HL-60/S4 treated with phorbol 12-myristate 13-acetate at 8.2 ng/mL for 4 days and 3 days (cell line): Measurements from ENCODE around the gene USP5.

Experiments
- in situ Hi-C: fragments of 300-500 bp; cut with MboI; formaldehyde crosslinking; loops from 2 replicates; pipeline ENCODE4 v1.15.0; 2022; ENCODE audit warnings: low sequenced_read_pairs

The USP5 gene

GRCh38 chr12:6825398-6826124 is 26.4 kb upstream of the USP5 start:
- in situ Hi-C loops, result loop anchor here (10.0 kb wide), 1 partner anchor 71 kb away; the partner anchor contains the start of gene MLF2

DNA sequence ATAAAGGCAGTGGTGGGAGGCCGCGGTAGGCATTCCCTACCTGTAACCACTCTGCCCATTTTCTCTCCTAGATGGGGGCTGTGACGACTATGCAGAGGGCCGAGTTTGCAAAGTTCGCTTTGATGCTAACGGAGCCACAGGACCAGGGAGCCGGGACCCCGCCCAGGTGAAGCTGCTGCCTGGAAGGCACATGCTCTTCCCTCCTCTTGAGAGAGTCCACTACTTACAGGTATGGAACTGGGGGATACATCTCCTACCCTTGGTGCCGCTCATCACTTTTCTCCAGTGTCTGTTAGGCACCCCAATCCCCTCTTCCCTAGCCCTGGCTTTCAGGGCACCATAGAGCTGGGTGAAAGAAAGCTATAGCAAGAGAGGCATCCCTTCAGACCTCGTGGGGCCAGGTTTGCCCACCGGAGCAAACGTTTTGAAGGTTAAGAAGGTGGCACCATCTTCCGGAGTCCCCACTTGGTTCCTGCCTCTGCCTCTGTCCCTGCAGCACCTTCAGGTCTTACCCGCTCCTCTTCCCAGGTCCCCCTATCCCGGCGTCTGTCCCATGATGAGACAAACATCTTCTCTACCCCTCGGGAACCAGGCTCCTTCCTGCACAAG is 25.7 kb upstream of the USP5 start:
- in situ Hi-C loops, result loop anchor here (10.0 kb wide), 1 partner anchor 71 kb away; the partner anchor contains the start of gene MLF2

GRCh38 chr12:6826734-6827436 is 25.1 kb upstream of the USP5 start:
- in situ Hi-C loops, result loop anchor here (10.0 kb wide), 1 partner anchor 72 kb away; the partner anchor contains the start of gene MLF2

- in situ Hi-C loops, result loop anchor here (10.0 kb wide), 1 partner anchor 73 kb away; the partner anchor contains the start of gene MLF2
These were observed 24.5 kb upstream of the USP5 start for GRCh38 chr12:6827437-6827911.

- in situ Hi-C loops, result loop anchor here (10.0 kb wide), 1 partner anchor 73 kb away; the partner anchor contains the start of gene MLF2
These were observed 23.8 kb upstream of the USP5 start, which contains the start of gene P3H3 for GRCh38 chr12:6827982-6828780. Gene P3H3, plus strand, starts transcription at chr12:6828407. Its CDS starts 34 bp downstream, at chr12:6828441.

DNA sequence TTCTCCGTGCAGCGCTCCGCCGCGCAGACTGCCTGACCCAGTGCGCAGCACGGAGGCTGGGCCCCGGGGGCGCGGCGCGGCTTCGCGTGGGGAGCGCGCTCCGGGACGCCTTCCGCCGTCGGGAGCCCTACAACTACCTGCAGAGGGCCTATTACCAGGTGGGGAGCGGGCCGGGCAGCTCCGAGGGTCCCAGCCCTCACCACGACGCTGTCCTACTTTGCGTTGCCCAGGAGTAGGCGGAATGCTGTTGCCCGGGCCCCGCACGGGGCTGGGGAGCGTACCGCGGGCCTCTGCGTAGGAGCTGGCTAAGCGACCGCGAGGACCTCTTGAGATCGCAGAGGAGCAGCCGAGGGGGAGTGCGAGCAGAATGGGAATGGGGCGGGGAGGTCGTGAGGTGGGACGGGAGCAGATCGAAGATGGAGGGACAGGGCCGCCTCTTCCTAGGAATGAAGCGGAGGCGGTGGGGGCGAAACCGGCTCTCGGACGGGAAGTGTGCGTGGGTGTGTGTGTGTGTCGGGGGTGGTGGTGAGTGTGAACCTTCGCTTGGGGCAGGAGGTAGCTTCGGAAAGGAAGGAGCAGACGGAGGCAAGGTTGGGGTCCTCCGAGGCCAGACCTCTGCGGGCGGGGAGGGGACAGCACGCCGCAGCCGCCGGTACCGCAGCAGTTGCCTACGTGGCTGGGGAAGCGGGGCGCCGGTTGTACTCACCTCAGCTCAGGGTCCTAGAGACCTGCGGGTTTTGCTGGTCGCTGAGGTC is 23.0 kb upstream of the USP5 start:
- in situ Hi-C loops, result loop anchor here (10.0 kb wide), 1 partner anchor 74 kb away; the partner anchor contains the start of gene MLF2

GRCh38 chr12:6829536-6830220 is 22.3 kb upstream of the USP5 start:
- in situ Hi-C loops, result loop anchor here (10.0 kb wide), 1 partner anchor 75 kb away; the partner anchor contains the start of gene MLF2

DNA sequence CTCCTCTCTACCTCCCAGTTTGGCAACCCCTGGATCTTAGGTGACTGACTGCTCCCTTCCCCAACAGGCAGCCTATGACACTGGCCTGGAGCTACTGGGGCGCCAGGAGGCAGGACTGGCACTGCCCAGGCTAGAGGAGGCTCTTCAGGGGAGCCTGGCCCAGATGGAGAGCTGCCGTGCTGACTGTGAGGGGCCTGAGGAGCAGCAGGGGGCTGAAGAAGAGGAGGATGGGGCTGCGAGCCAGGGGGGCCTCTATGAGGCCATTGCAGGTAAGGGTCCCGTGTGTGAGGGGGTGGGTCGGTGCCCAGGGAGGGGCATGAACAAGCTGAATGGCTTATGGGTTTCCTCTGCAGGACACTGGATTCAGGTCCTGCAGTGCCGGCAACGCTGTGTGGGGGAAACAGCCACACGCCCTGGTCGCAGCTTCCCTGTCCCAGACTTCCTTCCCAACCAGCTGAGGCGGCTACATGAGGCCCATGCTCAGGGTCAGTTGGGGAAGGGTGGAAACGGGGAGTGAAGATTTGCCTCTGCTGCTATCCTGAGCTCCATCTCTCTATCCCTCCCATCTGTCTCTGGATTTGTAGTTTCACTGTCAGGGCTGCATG is 21.6 kb upstream of the USP5 start:
- in situ Hi-C loops, result no loop called here

DNA sequence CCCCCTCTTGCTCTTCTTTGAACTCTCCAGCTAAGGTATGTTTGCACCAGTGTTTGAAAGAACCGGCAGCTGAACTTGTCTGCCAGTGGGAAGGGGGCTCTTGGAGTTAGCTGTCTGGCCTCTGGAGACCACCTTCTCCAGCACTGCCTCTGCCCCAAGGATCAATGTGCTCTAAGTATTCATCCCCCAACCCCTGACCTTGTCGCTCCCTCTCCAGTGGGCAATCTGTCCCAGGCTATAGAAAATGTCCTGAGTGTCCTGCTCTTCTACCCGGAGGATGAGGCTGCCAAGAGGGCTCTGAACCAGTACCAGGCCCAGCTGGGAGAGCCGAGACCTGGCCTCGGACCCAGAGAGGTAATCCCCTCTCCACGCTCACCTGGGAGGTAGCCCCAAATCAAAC is 21.0 kb upstream of the USP5 start:
- in situ Hi-C loops, result no loop called here

- in situ Hi-C loops, result no loop called here
These were observed 20.4 kb upstream of the USP5 start for GRCh38 chr12:6831450-6831995.

GRCh38 chr12:6832125-6832524 is 19.8 kb upstream of the USP5 start:
- in situ Hi-C loops, result no loop called here

- in situ Hi-C loops, result no loop called here
These were observed 18.6 kb upstream of the USP5 start for GRCh38 chr12:6833189-6833890.

DNA sequence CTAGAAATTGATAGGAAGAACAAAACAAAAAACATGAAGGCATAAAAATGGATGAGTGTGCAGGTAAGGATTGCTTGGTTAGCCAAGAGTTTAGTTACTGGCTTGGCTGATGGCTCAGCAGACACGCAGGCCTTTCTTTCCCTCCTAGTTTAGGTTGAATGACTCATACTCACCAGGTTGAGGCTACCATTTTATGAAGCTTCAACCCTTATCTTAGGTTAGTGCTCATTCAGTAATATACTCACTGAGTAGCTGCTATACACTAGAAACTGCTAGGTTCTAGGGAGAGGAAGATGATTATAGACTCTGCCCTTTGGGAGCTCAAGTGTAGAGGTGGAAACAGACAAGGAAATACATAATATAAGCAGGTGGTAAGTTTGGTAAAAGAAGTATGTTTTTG is 17.7 kb upstream of the USP5 start:
- in situ Hi-C loops, result no loop called here

- in situ Hi-C loops, result no loop called here
These were observed 17.1 kb upstream of the USP5 start for GRCh38 chr12:6834873-6835272.

GRCh38 chr12:6836851-6837250 is 15.1 kb upstream of the USP5 start:
- in situ Hi-C loops, result no loop called here

- in situ Hi-C loops, result no loop called here
These were observed 14.4 kb upstream of the USP5 start for GRCh38 chr12:6837370-6838060.

DNA sequence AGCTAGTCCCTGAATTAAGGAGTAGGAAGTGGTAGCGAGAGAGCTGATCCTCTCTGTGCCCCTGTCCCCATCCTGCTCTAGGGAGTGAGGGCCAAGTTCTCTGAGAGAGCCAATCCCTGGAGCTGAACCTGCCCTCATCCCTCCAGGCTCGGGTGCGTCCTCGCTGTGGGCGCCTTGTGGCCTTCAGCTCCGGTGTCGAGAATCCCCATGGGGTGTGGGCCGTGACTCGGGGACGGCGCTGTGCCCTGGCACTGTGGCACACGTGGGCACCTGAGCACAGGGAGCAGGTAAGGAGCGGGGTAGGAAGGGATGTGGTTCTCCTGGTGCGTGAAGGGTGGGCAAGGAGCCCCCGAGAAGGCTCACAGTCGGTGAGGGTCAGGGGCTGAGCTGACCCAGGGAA is 13.1 kb upstream of the USP5 start:
- in situ Hi-C loops, result no loop called here
